HG03097 (cell line): ENCODE results near the gene CD209.

Source experiments
- ATAC-seq: cut with Tn5 transposase; IDR thresholded peaks from one replicate; pipeline ENCODE4 v1.9.1; 2021; ENCODE audit not compliant: unreplicated experiment, low FRiP score

The CD209 gene

DNA sequence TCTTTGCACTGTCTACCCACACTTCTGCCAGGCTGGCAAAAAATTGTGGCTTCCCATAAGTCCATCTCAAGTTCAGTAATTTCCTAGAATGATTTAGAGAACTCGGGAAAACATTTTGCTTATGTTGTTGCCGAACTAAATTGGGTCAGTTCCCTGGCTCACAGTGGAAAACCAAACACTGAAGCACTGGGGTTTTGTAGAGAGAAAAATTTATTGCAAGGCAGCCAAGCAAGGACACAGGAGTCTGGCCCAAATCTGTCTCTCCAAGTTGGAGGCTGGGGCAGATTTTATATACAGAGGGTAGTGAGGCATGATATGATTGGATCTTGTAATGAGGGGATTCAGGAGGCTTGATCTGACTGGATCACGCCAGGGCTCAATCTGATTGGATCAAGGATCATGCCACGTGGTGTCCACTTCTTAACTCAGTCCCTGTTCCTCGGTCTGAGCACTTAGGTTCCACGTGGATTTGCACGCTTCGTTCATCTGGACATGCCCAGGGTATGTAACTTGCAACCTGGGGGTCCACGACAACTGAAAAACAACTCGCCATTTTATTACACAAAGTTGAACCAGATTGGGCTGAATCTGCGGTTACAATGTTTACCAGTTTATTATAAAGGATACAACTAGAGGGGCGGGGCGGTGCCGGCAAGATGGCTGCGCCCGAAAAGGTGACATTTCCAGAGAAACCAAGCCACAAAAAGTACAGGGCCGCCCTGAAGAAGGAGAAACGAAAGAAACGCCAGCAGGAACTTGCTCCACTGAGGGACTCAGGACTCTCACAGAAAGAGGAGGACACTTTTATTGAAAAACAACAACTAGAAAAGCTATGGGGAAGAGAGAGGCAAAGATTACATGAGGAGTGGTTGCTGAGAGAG is 7.3 kb downstream of the CD209 start:
- no peak for ATAC-seq

- ATAC-seq, result no peak
Observed at GRCh38 chr19:7739211-7739755, 8.1 kb downstream of the CD209 start.

- ATAC-seq, result no peak
Observed at GRCh38 chr19:7738023-7738422, 9.3 kb downstream of the CD209 start.

GRCh38 chr19:7737215-7737614 is 10.1 kb downstream of the CD209 start:
- ATAC-seq, result no peak

GRCh38 chr19:7736148-7736547 is 11.2 kb downstream of the CD209 start:
- no peak for ATAC-seq

- no peak for ATAC-seq
Observed at GRCh38 chr19:7734220-7735203, 12.8 kb downstream of the CD209 start.

- no peak for ATAC-seq
Observed at GRCh38 chr19:7733376-7733775, 14.0 kb downstream of the CD209 start.

DNA sequence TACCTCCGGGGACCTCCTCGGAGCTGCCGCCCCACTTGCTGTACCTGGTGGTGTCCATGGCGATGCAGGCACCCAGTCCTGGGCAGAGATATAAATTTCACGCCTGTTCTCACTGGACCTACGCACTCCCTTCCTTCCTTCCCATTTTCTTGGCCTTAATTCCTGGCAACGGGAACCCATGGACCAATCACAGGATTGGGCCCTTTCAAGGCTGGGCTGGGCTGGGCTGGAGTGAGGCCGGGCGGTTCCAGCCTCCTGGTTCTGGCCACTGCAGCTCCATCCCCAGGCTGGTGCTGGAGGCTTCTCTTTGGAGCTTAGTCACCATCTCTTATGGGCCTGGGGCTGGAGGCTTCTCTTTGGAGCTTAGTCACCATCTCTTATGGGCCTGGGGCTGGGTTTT is 15.3 kb downstream of the CD209 start, which contains the start of gene CLEC4G:
Gene CLEC4G (minus strand): TSS at position 66 of the 400 bp plus-strand sequence. CDS start 8 bp downstream, at position 58.
- ATAC-seq, result no peak

DNA sequence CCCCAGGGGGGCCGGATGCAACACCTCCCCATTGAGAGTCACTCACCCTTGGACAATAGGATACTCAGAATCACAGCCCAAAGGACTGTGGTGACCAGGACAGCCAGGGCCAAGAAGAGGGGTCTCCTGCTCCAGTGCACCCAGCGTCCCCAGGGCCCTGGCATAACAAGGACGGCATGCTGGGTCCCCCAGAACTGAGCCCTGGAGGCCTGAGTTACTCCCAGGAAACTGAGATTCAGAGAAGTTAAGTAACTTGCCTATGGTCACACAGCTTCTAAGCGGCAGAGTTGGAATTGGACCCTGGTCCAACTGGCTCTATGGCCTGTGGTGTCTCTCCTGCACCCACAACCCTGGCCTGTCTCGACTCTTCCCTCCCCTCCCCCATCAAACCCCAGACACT is 15.7 kb downstream of the CD209 start:
- no peak for ATAC-seq

DNA sequence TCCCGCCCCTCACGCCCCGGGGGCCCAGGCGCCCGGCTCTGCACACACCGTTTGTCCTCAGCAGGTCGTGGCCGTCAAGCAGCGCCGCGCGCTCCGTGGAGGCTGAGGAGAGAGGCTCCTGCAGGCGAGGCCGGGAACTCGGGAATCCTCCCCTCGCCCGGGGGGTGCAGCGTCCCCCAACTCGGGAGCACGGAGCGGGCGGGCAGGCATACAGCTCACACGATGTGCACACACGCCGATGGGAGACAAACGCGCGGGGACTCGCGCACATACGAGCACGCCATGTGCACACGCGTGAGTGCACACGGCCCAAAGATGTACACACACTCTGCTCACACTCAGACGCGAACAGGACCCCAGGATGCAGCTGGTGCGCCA is 16.1 kb downstream of the CD209 start:
- no peak for ATAC-seq

- no peak for ATAC-seq
Observed at GRCh38 chr19:7730286-7731217, 16.8 kb downstream of the CD209 start.

DNA sequence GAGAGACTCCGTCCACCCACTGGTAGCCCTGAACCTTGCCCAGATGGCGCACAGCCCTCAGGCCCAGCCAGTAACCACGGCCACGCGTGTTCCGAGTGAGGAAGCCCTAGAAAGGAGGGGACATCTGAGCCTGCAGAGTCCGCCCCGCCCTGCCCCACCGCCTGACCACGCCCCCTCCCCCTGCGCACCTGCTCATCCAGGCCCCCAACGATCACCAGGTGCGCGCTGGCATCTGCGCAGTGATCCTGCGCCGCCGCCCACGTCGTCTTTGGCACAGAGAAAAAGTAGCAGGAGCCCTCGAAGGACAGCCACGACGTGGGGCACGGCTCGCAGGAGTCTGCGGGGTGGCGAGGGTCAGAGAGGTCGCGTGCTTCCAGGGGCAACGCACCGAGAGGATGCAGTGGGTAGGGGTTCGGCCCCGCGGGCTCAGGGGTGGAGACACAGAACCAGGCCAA is 17.5 kb downstream of the CD209 start:
- ATAC-seq, result no peak

- no peak for ATAC-seq
Observed at GRCh38 chr19:7729211-7729610, 18.1 kb downstream of the CD209 start.

- ATAC-seq, result no peak
Observed at GRCh38 chr19:7725791-7726190, 21.5 kb downstream of the CD209 start.

GRCh38 chr19:7722231-7722651 is 25.1 kb downstream of the CD209 start:
- peak; percentile 66 for ATAC-seq

- ATAC-seq, result no peak
Observed at GRCh38 chr19:7720351-7720750, 27.0 kb downstream of the CD209 start.

- no peak for ATAC-seq
Observed at GRCh38 chr19:7718668-7719067, 28.7 kb downstream of the CD209 start.

GRCh38 chr19:7716762-7717161 is 30.6 kb downstream of the CD209 start:
- no peak for ATAC-seq

DNA sequence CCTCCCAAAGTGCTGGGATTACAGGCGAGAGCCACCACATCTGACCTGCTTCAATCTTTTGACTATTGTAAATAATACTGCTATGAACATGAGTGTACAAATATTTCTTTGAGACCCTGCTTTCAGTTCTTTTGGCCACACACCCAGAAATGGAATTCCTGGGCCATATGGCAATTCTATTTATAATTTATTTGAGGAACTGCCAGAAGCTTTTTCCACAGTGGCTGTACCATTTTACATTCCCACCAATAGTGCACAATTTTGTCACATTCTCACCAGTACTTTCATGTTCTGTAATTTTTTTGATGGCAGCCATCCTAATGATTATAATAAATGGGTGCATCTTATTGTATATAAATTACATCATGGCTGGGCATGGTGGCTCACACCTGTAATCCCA is 31.7 kb downstream of the CD209 start:
- no peak for ATAC-seq

DNA sequence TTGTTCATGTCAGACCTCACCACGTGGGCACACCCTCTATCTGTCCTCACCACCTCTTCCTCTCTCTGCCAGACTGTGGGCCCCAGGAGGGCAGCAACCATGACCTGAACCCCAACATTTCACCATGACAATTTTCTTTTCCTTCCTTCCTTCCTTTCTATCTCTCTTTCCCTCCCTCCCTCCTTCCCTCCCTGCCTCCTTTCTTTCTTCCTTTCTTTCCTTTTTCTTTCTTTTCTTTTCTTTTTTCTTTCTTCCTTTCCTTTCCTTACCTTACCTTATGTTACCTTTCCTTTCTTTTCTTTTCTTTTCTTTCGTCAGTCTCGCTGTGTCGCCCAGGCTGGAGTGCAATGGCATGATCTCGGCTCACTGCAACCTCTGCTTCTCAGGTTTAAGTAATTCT is 36.7 kb downstream of the CD209 start:
- ATAC-seq, result no peak
